ENCODE data around the gene DPF3. TPM values are rescaled to one million over a fixed set of nuclear protein-coding genes. Genes with fewer than 3 reads are reported as not detected.

Gene DPF3
- total RNA-seq, 2 donors from 2014 or later, result 11.0 TPM; not detected in 1

DNA sequence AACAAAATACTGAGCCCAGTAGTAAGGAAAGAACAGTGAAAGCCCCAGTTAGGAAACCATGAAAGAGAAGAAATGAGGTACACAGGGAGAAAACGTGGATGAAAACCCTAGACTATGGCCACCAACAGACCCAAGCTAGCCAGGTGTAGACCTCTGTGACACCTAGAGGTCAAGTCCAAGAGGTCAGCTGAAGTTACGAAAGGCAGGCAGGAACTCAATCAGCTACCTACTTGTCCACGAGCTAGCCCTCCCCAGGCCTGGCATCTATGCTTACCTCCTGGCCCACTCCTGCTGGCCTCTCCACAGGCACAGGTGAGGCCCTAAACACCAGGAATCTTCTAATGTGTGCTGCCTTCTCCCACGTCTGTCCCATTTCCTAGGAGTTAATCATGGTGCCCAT is 48.7 kb downstream of the DPF3 start:
- intact Hi-C loops (cut with DNase I), result no loop called here
- no peaks in the 10 kb centered on the region for H3K27me3 ChIP-seq (replicated peaks; ENCODE audit: insufficient read depth)
- DNase-seq (ENCODE audit: low spot score), result no peak
- H3K4me1 ChIP-seq (replicated peaks), result no peaks in the 10 kb centered on the region
- TF ChIP-seq POLR2A (IDR thresholded peaks at IDR 0.05), result no peak
- no peak for TF ChIP-seq POLR2AphosphoS5 (IDR thresholded peaks at IDR 0.05)
- TF ChIP-seq, protein P1, sequence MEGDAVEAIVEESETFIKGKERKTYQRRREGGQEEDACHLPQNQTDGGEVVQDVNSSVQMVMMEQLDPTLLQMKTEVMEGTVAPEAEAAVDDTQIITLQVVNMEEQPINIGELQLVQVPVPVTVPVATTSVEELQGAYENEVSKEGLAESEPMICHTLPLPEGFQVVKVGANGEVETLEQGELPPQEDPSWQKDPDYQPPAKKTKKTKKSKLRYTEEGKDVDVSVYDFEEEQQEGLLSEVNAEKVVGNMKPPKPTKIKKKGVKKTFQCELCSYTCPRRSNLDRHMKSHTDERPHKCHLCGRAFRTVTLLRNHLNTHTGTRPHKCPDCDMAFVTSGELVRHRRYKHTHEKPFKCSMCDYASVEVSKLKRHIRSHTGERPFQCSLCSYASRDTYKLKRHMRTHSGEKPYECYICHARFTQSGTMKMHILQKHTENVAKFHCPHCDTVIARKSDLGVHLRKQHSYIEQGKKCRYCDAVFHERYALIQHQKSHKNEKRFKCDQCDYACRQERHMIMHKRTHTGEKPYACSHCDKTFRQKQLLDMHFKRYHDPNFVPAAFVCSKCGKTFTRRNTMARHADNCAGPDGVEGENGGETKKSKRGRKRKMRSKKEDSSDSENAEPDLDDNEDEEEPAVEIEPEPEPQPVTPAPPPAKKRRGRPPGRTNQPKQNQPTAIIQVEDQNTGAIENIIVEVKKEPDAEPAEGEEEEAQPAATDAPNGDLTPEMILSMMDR (IDR thresholded peaks at IDR 0.05), result no peak
- H3K36me3 ChIP-seq, result no peaks in the 10 kb centered on the region
- H3K4me3 ChIP-seq, result no peak overlapping the region
- no peak overlapping the region for H3K27ac ChIP-seq
- 95% methylated on average over 4 of the region's 4 CpGs for WGBS
- no peaks in the 10 kb centered on the region for H3K9me3 ChIP-seq

DNA sequence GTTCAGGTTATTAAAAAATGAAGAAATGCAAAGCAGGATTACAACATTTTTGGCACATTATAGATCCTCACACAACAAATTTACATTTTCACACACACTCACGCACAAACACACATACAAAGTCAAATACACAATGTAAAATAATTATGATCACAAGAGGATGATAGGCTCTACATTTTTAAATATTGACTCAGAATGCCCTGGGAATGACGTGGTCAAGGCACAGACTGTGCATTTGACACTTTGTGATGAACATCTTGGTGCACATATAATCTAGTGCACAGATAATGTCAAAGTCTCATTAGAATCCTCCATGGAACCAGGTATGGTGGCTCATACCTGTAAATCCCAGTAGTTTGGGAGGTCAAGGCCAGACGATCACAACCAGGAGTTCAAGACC is 49.4 kb downstream of the DPF3 start:
- WGBS, result 76% methylated on average over 3 of the region's 3 CpGs

DNA sequence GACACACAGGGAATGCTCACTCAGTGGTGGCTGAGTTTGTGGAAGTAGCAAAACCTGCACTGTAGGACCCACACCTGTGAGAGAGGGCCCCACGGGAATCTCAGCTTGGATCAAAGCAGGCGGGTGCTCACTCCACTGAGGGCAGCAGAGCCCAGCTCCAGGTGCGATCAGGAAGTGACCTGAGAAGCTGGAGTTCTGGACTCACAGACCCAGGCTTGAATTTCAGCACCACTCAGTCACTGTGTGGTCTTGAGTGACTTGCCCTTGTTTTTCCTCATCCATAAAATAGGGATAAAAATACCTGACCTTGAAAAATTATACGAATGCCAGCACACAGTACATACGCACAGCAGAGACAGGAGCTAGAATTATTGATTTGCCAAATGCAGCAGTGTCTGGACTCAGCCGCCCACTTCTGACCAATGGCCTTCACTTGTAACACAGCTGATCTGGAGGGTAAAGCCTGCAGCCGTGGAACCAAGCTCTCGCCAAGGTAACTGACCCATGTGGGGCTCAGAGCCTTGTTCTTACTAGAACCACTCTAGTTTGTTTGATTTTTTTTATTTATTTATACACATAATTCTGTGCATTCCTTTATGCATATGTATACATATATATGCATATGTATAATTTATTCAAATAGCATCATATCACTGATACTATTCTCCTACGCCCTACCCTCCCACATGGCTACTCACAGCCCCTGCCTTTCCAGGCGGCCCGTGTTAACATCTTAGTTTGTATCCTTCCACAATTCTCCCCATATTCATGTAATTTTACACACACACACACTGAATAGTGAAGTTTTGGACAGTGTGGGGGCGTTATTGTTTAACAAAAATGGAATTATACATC is 53.9 kb downstream of the DPF3 start:
- TF ChIP-seq, protein P1 (IDR thresholded peaks at IDR 0.05), result no peak
- TF ChIP-seq POLR2AphosphoS5 (IDR thresholded peaks at IDR 0.05) (no peak), POLR2A (IDR thresholded peaks at IDR 0.05) (no peak)
- intact Hi-C loops (cut with DNase I), result no loop called here
- Histone ChIP-seq H3K4me3 (no peak overlapping the region), H3K36me3 (no peaks in the 10 kb centered on the region), H3K27ac (no peak overlapping the region), H3K27me3 (replicated peaks; ENCODE audit: insufficient read depth) (no peaks in the 10 kb centered on the region), H3K4me1 (replicated peaks) (no peaks in the 10 kb centered on the region), H3K9me3 (no peaks in the 10 kb centered on the region)
- no peak for DNase-seq (ENCODE audit: low spot score)
- 79% methylated on average over 12 of the region's 12 CpGs for WGBS

More for the DNA sequence above, 49.4 kb downstream of the DPF3 start:
- no peak for TF ChIP-seq POLR2AphosphoS5 (IDR thresholded peaks at IDR 0.05)
- TF ChIP-seq, protein P1 (IDR thresholded peaks at IDR 0.05), result no peak
- TF ChIP-seq POLR2A (IDR thresholded peaks at IDR 0.05), result no peak
- H3K4me1 ChIP-seq (replicated peaks), result no peaks in the 10 kb centered on the region
- no peak overlapping the region for H3K27ac ChIP-seq
- no peaks in the 10 kb centered on the region for H3K27me3 ChIP-seq (replicated peaks; ENCODE audit: insufficient read depth)
- intact Hi-C loops (cut with DNase I), result no loop called here
- DNase-seq (ENCODE audit: low spot score), result no peak
- H3K4me3 ChIP-seq, result no peak overlapping the region
- no peaks in the 10 kb centered on the region for H3K9me3 ChIP-seq
- no peaks in the 10 kb centered on the region for H3K36me3 ChIP-seq

DNA sequence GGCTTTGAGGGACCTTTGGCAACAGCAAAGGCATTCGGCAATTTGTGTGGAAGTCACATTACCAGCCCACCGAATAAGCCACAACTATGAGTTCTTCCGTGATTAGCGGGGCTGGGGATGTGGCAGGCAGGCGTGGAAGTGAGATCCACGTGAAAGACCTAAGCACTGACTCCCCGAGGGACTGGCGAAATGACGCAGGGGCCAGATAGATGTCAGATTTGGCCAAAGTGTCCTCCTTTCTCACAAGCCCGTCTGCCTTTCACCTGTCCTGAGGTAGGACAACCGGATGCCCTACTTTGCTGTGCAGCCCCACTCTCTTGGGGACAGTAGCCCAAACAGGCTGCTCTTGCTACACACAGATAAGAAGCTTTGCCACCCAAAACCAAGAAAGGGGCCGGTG is 54.5 kb downstream of the DPF3 start:
- no peak overlapping the region for H3K27ac ChIP-seq
- no peaks in the 10 kb centered on the region for H3K36me3 ChIP-seq
- TF ChIP-seq, protein P1 (IDR thresholded peaks at IDR 0.05), result no peak
- no peak for TF ChIP-seq POLR2AphosphoS5 (IDR thresholded peaks at IDR 0.05)
- no peak for TF ChIP-seq POLR2A (IDR thresholded peaks at IDR 0.05)
- DNase-seq (ENCODE audit: low spot score), result no peak
- no peak overlapping the region for H3K4me3 ChIP-seq
- intact Hi-C loops (cut with DNase I), result no loop called here
- H3K4me1 ChIP-seq (replicated peaks), result no peaks in the 10 kb centered on the region
- no peaks in the 10 kb centered on the region for H3K9me3 ChIP-seq
- no peaks in the 10 kb centered on the region for H3K27me3 ChIP-seq (replicated peaks; ENCODE audit: insufficient read depth)
- WGBS, result 92% methylated on average over 12 of the region's 12 CpGs

DNA sequence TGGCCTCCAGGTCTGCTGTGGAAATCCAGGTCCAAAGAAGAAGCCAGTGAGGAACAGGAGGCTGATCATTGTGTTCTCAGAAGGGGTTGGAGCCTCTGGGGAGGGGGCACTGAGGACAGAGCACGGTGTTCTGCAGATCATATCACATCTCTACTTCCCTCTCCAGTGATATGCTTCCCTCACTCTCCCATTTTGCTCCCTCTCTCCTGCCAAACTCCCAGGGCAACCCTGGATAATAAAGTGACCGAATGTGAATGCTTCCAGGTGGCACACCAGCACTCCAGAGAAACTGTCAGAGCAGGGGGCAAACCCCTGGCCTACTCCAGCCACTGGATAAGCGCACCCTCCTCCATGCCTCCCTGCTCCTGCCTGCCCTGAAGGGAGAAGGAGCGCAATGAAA is 57.8 kb downstream of the DPF3 start:
- Histone ChIP-seq H3K4me3 (no peak overlapping the region), H3K27me3 (replicated peaks; ENCODE audit: insufficient read depth) (no peaks in the 10 kb centered on the region), H3K9me3 (no peaks in the 10 kb centered on the region), H3K36me3 (no peaks in the 10 kb centered on the region), H3K4me1 (replicated peaks) (no peaks in the 10 kb centered on the region), H3K27ac (no peak overlapping the region)
- intact Hi-C loops (cut with DNase I), result no loop called here
- 67% methylated on average over 4 of the region's 4 CpGs for WGBS
- no peak for DNase-seq (ENCODE audit: low spot score)
- TF ChIP-seq POLR2AphosphoS5 (IDR thresholded peaks at IDR 0.05) (no peak), POLR2A (IDR thresholded peaks at IDR 0.05) (no peak)
- TF ChIP-seq, protein P1 (IDR thresholded peaks at IDR 0.05), result no peak

All from prostate gland (tissue), 2 donors.